Lower leg skin (tissue), 3 donors: ENCODE results near the gene SLC17A3.

Experiments used
- CTCF ChIP-seq, 3 donors: fragments of 450-650 bp; IDR thresholded peaks; one replicate each; pipeline ENCODE4 v1.5.1; 2016; ENCODE audit warnings: antibody characterized with exemption in 3 of 3, mild to moderate bottlenecking in 3 of 3, moderate library complexity in 2 of 3
- POLR2A ChIP-seq, 2 donors: fragments of 450-650 bp; IDR thresholded peaks; one replicate each; pipeline ENCODE4 v1.6.1; 2016 to 2017; ENCODE audit warnings: antibody characterized with exemption in 2 of 2, mild to moderate bottlenecking in 1 of 2, moderate library complexity in 1 of 2

- no peak for TF ChIP-seq CTCF (IDR thresholded peaks at IDR 0.05)
- no peak for TF ChIP-seq POLR2A (IDR thresholded peaks at IDR 0.05)
These were observed 5.4 kb downstream of the SLC17A3 start for GRCh38 chr6:25868436-25869183.
